Panc1 (cell line): ENCODE measurements around the gene C5orf52.

ENCODE experiments used
- CTCF ChIP-seq: fragments of 450-650 bp; IDR thresholded peaks from 2 replicates; pipeline ENCODE4 v1.5.1; 2017; ENCODE audit warnings: mild to moderate bottlenecking
- POLR2AphosphoS5 ChIP-seq: IDR thresholded peaks from 2 replicates; pipeline ENCODE4 v1.6.1; 2012; ENCODE audit warnings: mild to moderate bottlenecking, low read depth, low read length, moderate library complexity

- no peak; the same call in 1 of the 2 replicates for TF ChIP-seq CTCF
- no peak for TF ChIP-seq POLR2AphosphoS5
Measured at GRCh38 chr5:157689942-157690689, 18.8 kb downstream of the C5orf52 start.
